OCI-LY1 (cell line): ENCODE data around the gene TAS2R16.

Source experiments
- H2AFZ ChIP-seq: fragments of 200-600 bp; sonication (generic), shearing (Covaris generic); 2 replicates; pipeline ENCODE4 v1.6.0; 2014; ENCODE audit warnings: antibody characterized with exemption, mild to moderate bottlenecking, low read length
- H3F3A ChIP-seq: fragments of 200-600 bp; sonication (generic), shearing (Covaris generic); 2 replicates; pipeline ENCODE4 v1.6.0; 2014; ENCODE audit warnings: mild to moderate bottlenecking, antibody characterized with exemption, low read length, moderate library complexity; ENCODE audit not compliant: insufficient read depth
- H3K27ac ChIP-seq: fragments of 200-600 bp; sonication (generic); 2 replicates; pipeline ENCODE4 v1.5.1; 2014; ENCODE audit warnings: low read length, mixed run types, mild to moderate bottlenecking, low read depth; ENCODE audit not compliant: poor library complexity, severe bottlenecking
- H3K27me3 ChIP-seq: fragments of 200-600 bp; sonication (generic); 2 replicates; pipeline ENCODE4 v1.6.0; 2014; ENCODE audit warnings: antibody characterized with exemption, mild to moderate bottlenecking, low read length, moderate library complexity; ENCODE audit not compliant: insufficient read depth
- H3K36me3 ChIP-seq: fragments of 200-600 bp; sonication (generic); 2 replicates; pipeline ENCODE4 v1.6.1; 2014; ENCODE audit warnings: mild to moderate bottlenecking, antibody characterized with exemption, low read length, moderate library complexity, mixed read lengths; ENCODE audit not compliant: insufficient read depth
- H3K4me1 ChIP-seq: fragments of 200-600 bp; sonication (generic); 2 replicates; pipeline ENCODE4 v1.5.1; 2014; ENCODE audit warnings: mild to moderate bottlenecking, low read length, moderate library complexity; ENCODE audit not compliant: insufficient read depth, severe bottlenecking
- H3K4me2 ChIP-seq: fragments of 200-600 bp; sonication (generic), shearing (Covaris generic); 2 replicates; pipeline ENCODE4 v1.6.1; 2014; ENCODE audit warnings: low read length
- H3K4me3 ChIP-seq: fragments of 200-600 bp; sonication (generic); 2 replicates; pipeline ENCODE4 v1.5.1; 2014; ENCODE audit warnings: low read length, low read depth, mild to moderate bottlenecking, mixed read lengths; ENCODE audit not compliant: poor library complexity, severe bottlenecking
- H3K79me2 ChIP-seq: fragments of 200-600 bp; shearing (Covaris generic); 2 replicates; pipeline ENCODE4 v1.6.1; 2016; ENCODE audit warnings: mixed run types, low read length, mixed read lengths; ENCODE audit not compliant: insufficient read depth
- H3K9ac ChIP-seq: fragments of 200-600 bp; sonication (generic), shearing (Covaris generic); 2 replicates; pipeline ENCODE4 v1.6.1; 2014; ENCODE audit warnings: mild to moderate bottlenecking, low read length, mixed read lengths
- H3K9me2 ChIP-seq: fragments of 200-600 bp; sonication (generic), shearing (Covaris generic); 2 replicates; pipeline ENCODE4 v1.6.1; 2014; ENCODE audit warnings: low read depth, mild to moderate bottlenecking, low read length, mixed read lengths
- H3K9me3 ChIP-seq: fragments of 200-600 bp; shearing (Covaris generic); 2 replicates; pipeline ENCODE4 v1.6.1; 2014; ENCODE audit warnings: low read length, mixed read lengths
- H4K20me1 ChIP-seq: fragments of 200-600 bp; sonication (generic), shearing (Covaris generic); 2 replicates; pipeline ENCODE4 v1.6.0; 2016; ENCODE audit warnings: mild to moderate bottlenecking, low read length; ENCODE audit not compliant: insufficient read depth
- EZH2 ChIP-seq: fragments of 200-600 bp; sonication (generic), shearing (Covaris generic); IDR thresholded peaks from 2 replicates; pipeline ENCODE4 v1.8.0; 2017; ENCODE audit warnings: borderline replicate concordance, mixed run types, mild to moderate bottlenecking, antibody characterized with exemption, low read length, moderate library complexity, mixed read lengths
- TF ChIP-seq, protein P1 (sequence below): fragments of 200-600 bp; sonication (generic), shearing (Covaris generic); IDR thresholded peaks from 2 replicates; pipeline ENCODE4 v1.5.1; 2017; ENCODE audit warnings: mild to moderate bottlenecking, antibody characterized with exemption, low read length, moderate library complexity, mixed read lengths

TAS2R16 gene

DNA sequence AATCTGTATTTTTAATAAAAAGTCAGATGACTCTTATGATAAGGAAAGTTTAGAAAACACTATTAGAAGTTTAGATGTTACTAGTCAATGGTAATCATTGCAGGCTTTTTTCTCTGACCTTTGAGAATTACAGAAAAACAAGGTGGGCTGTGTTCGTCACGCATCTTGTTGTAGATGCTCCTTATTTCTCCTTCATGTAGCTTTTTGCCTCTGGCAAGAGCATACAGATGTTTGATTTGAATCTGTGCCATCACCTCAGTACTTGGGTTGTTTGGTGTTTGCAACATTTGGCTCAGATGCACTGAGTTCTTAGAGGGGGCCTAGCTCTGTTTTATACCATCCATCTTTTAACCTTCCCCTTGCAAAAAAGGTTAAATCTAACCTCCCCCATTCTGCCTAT lies 11.5 kb downstream of the TAS2R16 start:
- Histone ChIP-seq H3F3A (no peaks in the 10 kb centered on the region), H3K36me3 (no peaks in the 10 kb centered on the region), H3K27me3 (no peaks in the 10 kb centered on the region), H4K20me1 (no peaks in the 10 kb centered on the region), H2AFZ (no peak overlapping the region), H3K9me2 (0 out of 2 replicates have a peak, but pooled peaks cover 3% of the 10 kb centered on the region), H3K27ac (no peak overlapping the region), H3K4me3 (no peak overlapping the region), H3K9ac (no peak overlapping the region), H3K9me3 (no peaks in the 10 kb centered on the region), H3K4me2 (no peak overlapping the region), H3K4me1 (no peaks in the 10 kb centered on the region), H3K79me2 (no peaks in the 10 kb centered on the region)
- no peak for TF ChIP-seq EZH2
- TF ChIP-seq, protein P1, sequence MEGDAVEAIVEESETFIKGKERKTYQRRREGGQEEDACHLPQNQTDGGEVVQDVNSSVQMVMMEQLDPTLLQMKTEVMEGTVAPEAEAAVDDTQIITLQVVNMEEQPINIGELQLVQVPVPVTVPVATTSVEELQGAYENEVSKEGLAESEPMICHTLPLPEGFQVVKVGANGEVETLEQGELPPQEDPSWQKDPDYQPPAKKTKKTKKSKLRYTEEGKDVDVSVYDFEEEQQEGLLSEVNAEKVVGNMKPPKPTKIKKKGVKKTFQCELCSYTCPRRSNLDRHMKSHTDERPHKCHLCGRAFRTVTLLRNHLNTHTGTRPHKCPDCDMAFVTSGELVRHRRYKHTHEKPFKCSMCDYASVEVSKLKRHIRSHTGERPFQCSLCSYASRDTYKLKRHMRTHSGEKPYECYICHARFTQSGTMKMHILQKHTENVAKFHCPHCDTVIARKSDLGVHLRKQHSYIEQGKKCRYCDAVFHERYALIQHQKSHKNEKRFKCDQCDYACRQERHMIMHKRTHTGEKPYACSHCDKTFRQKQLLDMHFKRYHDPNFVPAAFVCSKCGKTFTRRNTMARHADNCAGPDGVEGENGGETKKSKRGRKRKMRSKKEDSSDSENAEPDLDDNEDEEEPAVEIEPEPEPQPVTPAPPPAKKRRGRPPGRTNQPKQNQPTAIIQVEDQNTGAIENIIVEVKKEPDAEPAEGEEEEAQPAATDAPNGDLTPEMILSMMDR: no peak

DNA sequence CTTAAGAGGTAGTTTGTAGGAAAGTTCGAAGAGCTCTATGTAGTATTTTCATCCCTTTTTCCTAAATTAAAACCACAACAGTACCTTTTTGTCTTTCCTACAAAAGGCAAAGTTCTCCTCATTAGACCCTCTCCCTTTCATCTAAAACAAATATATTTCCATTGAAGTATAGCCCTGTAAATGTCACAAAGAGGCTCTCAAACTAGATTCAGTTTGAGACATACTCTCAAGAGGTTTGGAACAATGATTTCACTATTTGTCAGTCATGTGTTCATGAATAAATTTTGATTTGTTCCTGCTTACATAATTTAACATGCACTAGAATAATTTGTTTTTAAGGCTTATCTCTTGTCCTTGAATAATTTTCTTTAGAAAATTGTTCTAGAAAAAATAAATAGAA lies 12.2 kb downstream of the TAS2R16 start:
- Histone ChIP-seq H3K27ac (no peak overlapping the region), H3K9me3 (no peaks in the 10 kb centered on the region), H3K4me1 (no peaks in the 10 kb centered on the region), H3F3A (no peaks in the 10 kb centered on the region), H3K36me3 (no peaks in the 10 kb centered on the region), H2AFZ (no peak overlapping the region), H3K9ac (no peak overlapping the region), H3K4me2 (no peak overlapping the region), H3K9me2 (0 out of 2 replicates have a peak, but pooled peaks cover 3% of the 10 kb centered on the region), H3K27me3 (no peaks in the 10 kb centered on the region), H3K4me3 (no peak overlapping the region), H3K79me2 (no peaks in the 10 kb centered on the region), H4K20me1 (no peaks in the 10 kb centered on the region)
- TF ChIP-seq, protein P1: no peak
- no peak for TF ChIP-seq EZH2

DNA sequence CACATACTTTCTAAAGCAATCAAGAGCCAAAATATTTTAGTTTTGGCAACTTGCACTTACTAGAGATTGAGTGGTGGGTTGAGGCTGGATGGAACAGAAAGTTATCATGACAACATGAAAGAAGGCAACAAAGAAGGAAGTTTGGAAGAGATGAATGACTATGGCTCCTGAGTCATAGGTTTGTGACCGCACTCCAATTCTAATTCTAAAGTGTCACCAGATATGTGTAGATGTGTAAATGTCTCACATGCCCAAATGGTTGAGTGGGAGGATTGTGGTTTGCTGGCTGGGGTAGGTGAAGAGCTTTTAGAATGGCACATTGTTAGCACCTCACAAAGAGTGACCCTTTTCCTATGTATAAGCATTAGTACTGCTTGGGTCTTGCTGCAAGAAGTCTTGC lies 20.2 kb downstream of the TAS2R16 start:
- H3K9ac ChIP-seq: no peak overlapping the region
- peaks cover 3% of the 10 kb centered on the region; the same call in 1 of the 2 replicates for H3K9me2 ChIP-seq
- no peaks in the 10 kb centered on the region for H3K4me1 ChIP-seq
- no peak overlapping the region for H3K4me2 ChIP-seq
- TF ChIP-seq EZH2: no peak
- TF ChIP-seq, protein P1: no peak
- H4K20me1 ChIP-seq: no peaks in the 10 kb centered on the region
- no peak overlapping the region for H2AFZ ChIP-seq
- no peaks in the 10 kb centered on the region for H3K79me2 ChIP-seq
- H3K4me3 ChIP-seq: no peak overlapping the region
- no peaks in the 10 kb centered on the region for H3K36me3 ChIP-seq
- H3F3A ChIP-seq: no peaks in the 10 kb centered on the region
- H3K27me3 ChIP-seq: no peaks in the 10 kb centered on the region
- H3K9me3 ChIP-seq: no peaks in the 10 kb centered on the region
- no peak overlapping the region for H3K27ac ChIP-seq
